Testis (tissue), 3 donors: ENCODE results near the gene ILKAP. TPM values are rescaled to one million over a fixed set of nuclear protein-coding genes. Genes with fewer than 3 reads are reported as not detected.

Source experiments
- DNase-seq: peaks from one replicate; pipeline ENCODE4 v3.0.0-alpha.2; 2019
- H3K27ac ChIP-seq, 2 donors: fragments of 200-600 bp; sonication (generic); one replicate each; pipeline ENCODE4 v1.5.1; 2019
- H3K27me3 ChIP-seq: fragments of 200-600 bp; sonication (generic); one replicate; pipeline ENCODE4 v1.5.1; 2019
- H3K36me3 ChIP-seq: fragments of 200-600 bp; sonication (generic); one replicate; pipeline ENCODE4 v1.5.1; 2017; ENCODE audit warnings: low read depth; ENCODE audit errors: missing control alignments
- H3K4me1 ChIP-seq: fragments of 200-600 bp; sonication (generic); one replicate; pipeline ENCODE4 v1.5.1; 2019
- H3K4me3 ChIP-seq, 2 donors: fragments of 200-600 bp; sonication (generic); one replicate each; pipeline ENCODE4 v1.5.1; 2017 to 2019
- H3K9me3 ChIP-seq: fragments of 200-600 bp; sonication (generic); one replicate; pipeline ENCODE4 v1.5.1; 2017
- POLR2A ChIP-seq: fragments of 450-650 bp; IDR thresholded peaks from one replicate; pipeline ENCODE4 v1.6.1; 2017; ENCODE audit warnings: antibody characterized with exemption, mild to moderate bottlenecking, moderate library complexity
- WGBS, 2 donors: methylation state at CpG; one replicate each; pipeline ENCODE4 v1.1.5; 2018; 5-methylcytosine and 5-hydroxymethylcytosine counted together
- intact Hi-C: fragments of 100-400 bp; cut with DNase I; formaldehyde crosslinking; loops from one replicate; pipeline ENCODE4 v1.15.1; 2023; ENCODE audit warnings: low total_unique reads
- polyA plus RNA-seq: library from polyadenylated mRNA; stranded (reverse); fragments of 350-450 nt; fragmentation: Illumina TruSeq; extraction: RNeasy Lipid Tissue Mini Kit (QIAGEN cat#74804); gene quantifications from one replicate; pipeline ENCODE4 v1.2.3, GENCODE V29; 2014; ENCODE audit warnings: low read depth, low replicate concordance; ENCODE audit not compliant: insufficient read depth
- total RNA-seq, 2 donors: library from RNA; depleted of rRNA; stranded (reverse); fragments of >200 nt; gene quantifications; one replicate each; pipeline ENCODE4 v1.2.3, GENCODE V29; 2016
- TF ChIP-seq, protein P1 (sequence below), 3 experiments: fragments of 450-650 bp in 2 of 3; fragments of 200-600 bp in 1 of 3; sonication (generic) in 1 of 3; IDR thresholded peaks; one replicate each; pipeline ENCODE4 v1.5.1; 2016 to 2019; ENCODE audit warnings: antibody characterized with exemption in 3 of 3, mild to moderate bottlenecking in 2 of 3, moderate library complexity in 1 of 3

Gene ILKAP
- total and polyA plus RNA-seq, 3 donors from 2014 or later = 44.8 to 65.3 (median 59.8) TPM

DNA sequence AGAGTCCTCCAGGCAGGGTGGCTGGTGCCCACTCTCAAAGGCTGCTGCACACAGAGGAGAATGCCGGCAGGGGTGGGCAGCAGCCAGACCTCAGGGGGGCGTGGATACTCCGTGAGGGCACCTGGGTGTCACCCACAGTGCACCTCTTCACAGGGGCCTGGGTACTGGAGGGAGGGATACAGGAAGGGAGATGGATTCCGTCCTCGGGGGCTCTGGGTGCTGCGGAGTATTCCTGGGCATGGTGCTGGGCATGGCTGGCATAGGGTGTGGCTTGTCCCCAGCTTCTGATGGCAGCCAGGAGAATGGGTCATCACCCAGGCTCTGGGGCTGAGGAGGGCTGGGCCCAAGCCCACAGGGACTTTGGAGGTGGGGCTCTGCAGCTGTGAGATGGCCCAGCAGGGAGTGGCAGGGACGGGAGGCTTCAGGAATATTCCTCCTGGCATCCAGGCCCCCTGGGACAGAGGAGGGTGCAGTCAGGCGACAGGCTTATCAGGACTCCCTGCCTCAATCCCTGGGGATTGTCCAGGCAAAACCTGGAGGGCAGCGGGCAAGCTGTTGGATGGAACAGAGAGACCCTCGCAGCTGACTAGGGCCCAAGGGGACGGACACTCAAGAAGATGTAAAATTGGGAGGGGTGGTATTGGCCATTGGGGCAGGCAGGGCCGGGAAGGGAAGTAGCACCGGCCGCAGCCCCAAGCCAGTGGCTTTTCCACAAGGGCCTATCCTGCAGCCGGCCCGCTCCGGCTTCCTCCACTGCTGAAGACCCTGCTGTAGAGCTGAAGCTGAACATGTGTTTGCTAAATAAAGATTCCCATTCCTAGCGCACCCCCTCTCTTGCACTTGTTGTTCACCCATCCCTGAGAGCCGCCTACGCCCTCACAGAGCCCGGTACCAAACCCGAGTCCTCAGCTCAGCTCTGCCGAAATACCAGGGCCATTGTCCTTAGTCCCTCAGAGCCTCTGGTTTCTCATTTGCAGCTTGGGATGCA lies 70.7 kb downstream of the ILKAP start:
- no peaks in the 10 kb centered on the region for H3K36me3 ChIP-seq
- peaks cover 2% of the 10 kb centered on the region for H3K4me1 ChIP-seq
- TF ChIP-seq POLR2A = no peak
- TF ChIP-seq, protein P1, sequence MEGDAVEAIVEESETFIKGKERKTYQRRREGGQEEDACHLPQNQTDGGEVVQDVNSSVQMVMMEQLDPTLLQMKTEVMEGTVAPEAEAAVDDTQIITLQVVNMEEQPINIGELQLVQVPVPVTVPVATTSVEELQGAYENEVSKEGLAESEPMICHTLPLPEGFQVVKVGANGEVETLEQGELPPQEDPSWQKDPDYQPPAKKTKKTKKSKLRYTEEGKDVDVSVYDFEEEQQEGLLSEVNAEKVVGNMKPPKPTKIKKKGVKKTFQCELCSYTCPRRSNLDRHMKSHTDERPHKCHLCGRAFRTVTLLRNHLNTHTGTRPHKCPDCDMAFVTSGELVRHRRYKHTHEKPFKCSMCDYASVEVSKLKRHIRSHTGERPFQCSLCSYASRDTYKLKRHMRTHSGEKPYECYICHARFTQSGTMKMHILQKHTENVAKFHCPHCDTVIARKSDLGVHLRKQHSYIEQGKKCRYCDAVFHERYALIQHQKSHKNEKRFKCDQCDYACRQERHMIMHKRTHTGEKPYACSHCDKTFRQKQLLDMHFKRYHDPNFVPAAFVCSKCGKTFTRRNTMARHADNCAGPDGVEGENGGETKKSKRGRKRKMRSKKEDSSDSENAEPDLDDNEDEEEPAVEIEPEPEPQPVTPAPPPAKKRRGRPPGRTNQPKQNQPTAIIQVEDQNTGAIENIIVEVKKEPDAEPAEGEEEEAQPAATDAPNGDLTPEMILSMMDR (IDR thresholded peaks at IDR 0.05) = no peak
- H3K27ac ChIP-seq = no peak overlapping the region
- 89 to 98% methylated on average over 22 to 23 of the region's 23 CpGs for whole genome bisulfite sequencing, 2 donors
- intact Hi-C loops = no loop called here
- no peak overlapping the region for H3K4me3 ChIP-seq
- no peaks in the 10 kb centered on the region for H3K9me3 ChIP-seq
- DNase-seq = no peak
- H3K27me3 ChIP-seq = no peaks in the 10 kb centered on the region

- H3K36me3 ChIP-seq = no peaks in the 10 kb centered on the region
- H3K9me3 ChIP-seq = no peaks in the 10 kb centered on the region
- intact Hi-C loops = no loop called here
- WGBS, 2 donors = 93 to 96% methylated on average over 9 to 14 of the region's 14 CpGs
- no peak overlapping the region for H3K4me3 ChIP-seq
- H3K27ac ChIP-seq = no peak overlapping the region
- H3K4me1 ChIP-seq = peaks cover 2% of the 10 kb centered on the region
- DNase-seq = no peak
- no peaks in the 10 kb centered on the region for H3K27me3 ChIP-seq
- TF ChIP-seq, protein P1 (IDR thresholded peaks at IDR 0.05) = no peak
- TF ChIP-seq POLR2A = no peak
Observed at GRCh38 chr2:238131761-238132462, 71.6 kb downstream of the ILKAP start.

DNA sequence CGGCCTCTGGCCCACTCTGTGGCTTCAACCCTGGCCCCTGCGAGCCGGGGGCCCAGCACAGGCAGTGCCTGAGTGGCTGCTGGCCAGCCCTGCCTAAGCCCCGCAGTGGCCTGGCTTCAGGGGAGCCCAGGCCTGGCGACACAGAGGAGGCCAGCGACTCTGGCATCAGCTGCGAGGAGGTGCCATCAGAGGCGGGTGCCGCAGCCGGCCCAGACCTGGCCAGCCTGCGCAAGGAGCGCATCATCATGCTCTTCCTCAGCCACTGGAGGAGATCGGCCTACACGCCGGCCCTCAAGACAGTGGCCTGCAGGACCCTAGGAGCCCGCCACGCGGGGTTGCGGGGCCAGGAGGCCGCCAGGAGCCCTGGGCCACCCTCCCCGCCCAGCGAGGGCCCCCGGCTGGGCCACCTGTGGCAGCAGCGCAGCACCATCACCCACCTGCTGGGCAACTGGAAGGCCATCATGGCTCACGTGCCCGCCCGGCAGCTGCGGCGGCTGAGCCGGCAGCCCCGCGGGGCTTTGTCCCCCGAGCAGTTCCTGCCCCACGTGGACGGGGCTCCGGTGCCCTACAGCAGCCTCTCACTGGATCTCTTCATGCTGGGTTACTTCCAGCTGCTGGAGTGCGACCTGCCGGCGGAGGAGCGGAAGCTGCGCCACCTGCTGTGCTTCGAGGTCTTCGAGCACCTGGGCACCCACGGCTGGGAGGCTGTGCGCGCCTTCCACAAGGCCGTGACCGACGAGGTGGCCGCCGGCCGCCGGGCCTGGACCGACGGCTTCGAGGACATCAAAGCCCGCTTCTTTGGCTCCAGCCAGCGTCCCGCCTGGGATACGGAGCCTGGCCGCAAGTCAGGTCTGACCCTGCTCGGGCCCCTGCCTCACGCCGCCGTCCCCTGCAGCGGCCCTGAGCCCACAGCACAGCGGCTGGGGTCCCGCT lies 72.5 kb downstream of the ILKAP start:
- no peak for TF ChIP-seq POLR2A
- TF ChIP-seq, protein P1 (IDR thresholded peaks at IDR 0.05) = no peak
- no peaks in the 10 kb centered on the region for H3K27me3 ChIP-seq
- 90 to 91% methylated on average over 44 to 46 of the region's 68 CpGs for WGBS, 2 donors
- DNase-seq = no peak
- no peaks in the 10 kb centered on the region for H3K36me3 ChIP-seq
- no peak overlapping the region for H3K4me3 ChIP-seq
- intact Hi-C loops = no loop called here
- no peak overlapping the region for H3K27ac ChIP-seq
- H3K9me3 ChIP-seq = no peaks in the 10 kb centered on the region
- peaks cover 2% of the 10 kb centered on the region for H3K4me1 ChIP-seq

DNA sequence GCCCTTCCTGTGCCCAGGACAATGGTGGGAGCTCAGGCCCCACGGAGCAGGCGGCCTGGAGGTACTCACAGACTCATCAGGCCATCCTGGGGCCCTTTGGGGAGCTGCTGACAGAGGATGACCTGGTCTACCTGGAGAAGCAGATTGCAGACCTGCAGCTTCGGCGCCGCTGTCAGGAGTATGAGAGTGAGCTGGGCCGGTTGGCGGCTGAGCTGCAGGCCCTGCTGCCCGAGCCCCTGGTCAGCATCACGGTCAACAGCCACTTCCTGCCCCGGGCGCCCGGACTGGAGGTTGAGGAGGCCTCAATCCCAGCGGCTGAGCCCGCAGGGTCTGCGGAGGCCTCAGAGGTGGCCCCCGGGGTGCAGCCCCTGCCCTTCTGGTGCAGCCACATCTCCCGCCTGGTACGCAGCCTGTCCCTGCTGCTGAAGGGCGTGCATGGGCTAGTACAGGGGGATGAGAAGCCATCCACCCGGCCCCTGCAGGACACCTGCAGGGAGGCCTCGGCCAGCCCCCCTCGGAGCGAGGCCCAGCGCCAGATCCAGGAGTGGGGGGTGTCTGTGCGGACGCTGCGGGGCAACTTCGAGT lies 73.3 kb downstream of the ILKAP start:
- TF ChIP-seq POLR2A = no peak
- TF ChIP-seq, protein P1 (IDR thresholded peaks at IDR 0.05) = no peak
- Histone ChIP-seq H3K27me3 (no peaks in the 10 kb centered on the region), H3K4me3 (no peak overlapping the region), H3K9me3 (no peaks in the 10 kb centered on the region), H3K4me1 (peaks cover 2% of the 10 kb centered on the region), H3K27ac (no peak overlapping the region), H3K36me3 (no peaks in the 10 kb centered on the region)
- WGBS, 2 donors = 89 to 100% methylated on average over 2 to 28 of the region's 28 CpGs
- intact Hi-C loops = no loop called here
- DNase-seq = no peak
